Keratinocyte (primary cell): ENCODE data around the gene METRNL.

ENCODE experiments used
- EZH2 ChIP-seq: IDR thresholded peaks from one replicate; pipeline ENCODE4 v1.6.1; 2012; ENCODE audit warnings: inconsistent platforms, mild to moderate bottlenecking, low read length, moderate library complexity
- TF ChIP-seq, protein P1 (sequence below), 3 experiments: IDR thresholded peaks in 1 of 3; conservative IDR thresholded peaks in 1 of 3; optimal IDR thresholded peaks in 1 of 3; 2 replicates in 2 of 3; 3 replicates in 1 of 3; pipeline versions ENCODE3 to v1.5.1; 2011; ENCODE audit warnings: low read length in 3 of 3, mild to moderate bottlenecking in 3 of 3, moderate library complexity in 2 of 3, control low read depth in 1 of 3, inconsistent platforms in 1 of 3; ENCODE audit not compliant: insufficient read depth in 2 of 3; ENCODE audit errors: extremely low read depth in 1 of 3

DNA sequence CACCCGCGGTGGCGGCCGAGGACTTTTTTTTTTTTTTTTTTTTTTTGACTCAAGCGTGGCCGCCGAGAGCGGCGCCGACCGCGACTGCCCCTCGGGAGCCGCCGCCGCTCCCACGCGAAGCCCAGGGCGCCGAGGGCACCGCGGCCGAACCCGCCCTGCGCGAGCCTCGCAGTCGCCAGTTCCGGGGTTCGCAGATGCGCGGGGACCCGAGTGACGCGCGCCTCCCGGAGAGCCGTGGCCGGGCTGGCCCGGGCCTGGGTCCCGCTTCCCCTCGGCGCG is 1.1 kb downstream of the METRNL start:
- TF ChIP-seq, protein P1, sequence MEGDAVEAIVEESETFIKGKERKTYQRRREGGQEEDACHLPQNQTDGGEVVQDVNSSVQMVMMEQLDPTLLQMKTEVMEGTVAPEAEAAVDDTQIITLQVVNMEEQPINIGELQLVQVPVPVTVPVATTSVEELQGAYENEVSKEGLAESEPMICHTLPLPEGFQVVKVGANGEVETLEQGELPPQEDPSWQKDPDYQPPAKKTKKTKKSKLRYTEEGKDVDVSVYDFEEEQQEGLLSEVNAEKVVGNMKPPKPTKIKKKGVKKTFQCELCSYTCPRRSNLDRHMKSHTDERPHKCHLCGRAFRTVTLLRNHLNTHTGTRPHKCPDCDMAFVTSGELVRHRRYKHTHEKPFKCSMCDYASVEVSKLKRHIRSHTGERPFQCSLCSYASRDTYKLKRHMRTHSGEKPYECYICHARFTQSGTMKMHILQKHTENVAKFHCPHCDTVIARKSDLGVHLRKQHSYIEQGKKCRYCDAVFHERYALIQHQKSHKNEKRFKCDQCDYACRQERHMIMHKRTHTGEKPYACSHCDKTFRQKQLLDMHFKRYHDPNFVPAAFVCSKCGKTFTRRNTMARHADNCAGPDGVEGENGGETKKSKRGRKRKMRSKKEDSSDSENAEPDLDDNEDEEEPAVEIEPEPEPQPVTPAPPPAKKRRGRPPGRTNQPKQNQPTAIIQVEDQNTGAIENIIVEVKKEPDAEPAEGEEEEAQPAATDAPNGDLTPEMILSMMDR (optimal IDR thresholded peaks at IDR 0.05 in 1 of 3, IDR thresholded peaks at IDR 0.05 in 1 of 3, conservative IDR thresholded peaks at IDR 0.05 in 1 of 3; ENCODE audit: extremely low read depth in 1 of 3, insufficient read depth in 2 of 3, low read length in 3 of 3), result no peak
- no peak for TF ChIP-seq EZH2
